Measurements from ENCODE around the gene ANTXR1. TPM values are rescaled to one million over a fixed set of nuclear protein-coding genes. Genes with fewer than 3 reads are reported as not detected.

ANTXR1 gene
- total and polyA plus RNA-seq, 11 donors: 5.8 to 75.2 (median 23.3) TPM

GRCh38 chr2:68974251-68974650, 38.7 kb upstream of the ANTXR1 start, which contains the start of gene GKN1:
TSS of gene GKN1 (plus strand) at chr2:68974636. CDS start at chr2:68974678, 42 bp downstream.
- no peak for TF ChIP-seq POLR2A (IDR thresholded peaks at IDR 0.05)
- no peak for TF ChIP-seq CTCF (IDR thresholded peaks at IDR 0.05)
- WGBS, 4 donors: 51 to 80% (median 60%) methylated on average over 3 of the region's 3 CpGs
- Histone ChIP-seq H3K27ac (no peak within 1 kb of the TSS), H3K27me3 (peaks cover 0 to 13% (median 0%) of the 10 kb centered on the region in 9 donors), H3K4me1 (peaks cover 0 to 5% (median 0%) of the 10 kb centered on the region in 12 donors), H3K9me3 (no peaks in the 10 kb centered on the region), H3K36me3 (no peaks in the 10 kb centered on the region), H3K4me3 (no peak within 1 kb of the TSS)
- intact Hi-C loops (cut with DNase I): no loop called here
- no peak for ATAC-seq
- DNase-seq: no peak

- no peak for TF ChIP-seq CTCF (IDR thresholded peaks at IDR 0.05)
- no peak for TF ChIP-seq POLR2A (IDR thresholded peaks at IDR 0.05)
- WGBS, 4 donors: 53 to 71% (median 56%) methylated on average over 9 of the region's 9 CpGs
- Histone ChIP-seq H3K27ac (no peak overlapping the region), H3K4me3 (no peak overlapping the region), H3K9me3 (no peaks in the 10 kb centered on the region), H3K4me1 (peaks cover 0 to 5% (median 0%) of the 10 kb centered on the region in 12 donors), H3K36me3 (no peaks in the 10 kb centered on the region), H3K27me3 (peaks cover 0 to 20% (median 0%) of the 10 kb centered on the region in 9 donors)
- no peak for DNase-seq
- intact Hi-C loops (cut with DNase I): no loop called here
- ATAC-seq: no peak
These were observed 37.9 kb upstream of the ANTXR1 start for GRCh38 chr2:68974946-68975665.

- Histone ChIP-seq H3K4me1 (peaks cover 0 to 5% (median 0%) of the 10 kb centered on the region in 12 donors), H3K9me3 (no peaks in the 10 kb centered on the region), H3K4me3 (no peak overlapping the region), H3K27ac (no peak overlapping the region), H3K27me3 (peaks cover 0 to 20% (median 0%) of the 10 kb centered on the region in 9 donors), H3K36me3 (no peaks in the 10 kb centered on the region)
- DNase-seq (no peak), ATAC-seq (no peak)
- TF ChIP-seq POLR2A (IDR thresholded peaks at IDR 0.05): no peak
- no peak for TF ChIP-seq CTCF (IDR thresholded peaks at IDR 0.05)
- intact Hi-C loops (cut with DNase I): no loop called here
- 93 to 98% (median 95%) methylated on average over 2 of the region's 2 CpGs for WGBS, 4 donors
These were observed 37.1 kb upstream of the ANTXR1 start for GRCh38 chr2:68975844-68976243.

GRCh38 chr2:68977453-68977852, 35.5 kb upstream of the ANTXR1 start:
- Histone ChIP-seq H3K36me3 (no peaks in the 10 kb centered on the region), H3K27me3 (peaks cover 0 to 20% (median 0%) of the 10 kb centered on the region in 9 donors), H3K27ac (no peak overlapping the region), H3K9me3 (no peaks in the 10 kb centered on the region), H3K4me3 (no peak overlapping the region), H3K4me1 (peaks cover 0 to 5% (median 0%) of the 10 kb centered on the region in 12 donors)
- no peak for TF ChIP-seq CTCF (IDR thresholded peaks at IDR 0.05)
- TF ChIP-seq POLR2A (IDR thresholded peaks at IDR 0.05): no peak
- WGBS, 4 donors: 72 to 81% (median 77%) methylated on average over 4 of the region's 4 CpGs
- DNase-seq: no peak
- intact Hi-C loops (cut with DNase I): no loop called here
- no peak for ATAC-seq
